GM12891 (cell line): Measurements from ENCODE around the gene IRF8.
A peak's percentile ranks its signal among the peaks of the same experiment; 100 is the strongest.
"Not testable (repeated sequence)": the region's sequence is repeated elsewhere in the genome, so short reads cannot be mapped to it uniquely, and the experiment has no call there.

Source experiments
- DNase-seq: peaks from one replicate; pipeline ENCODE4 v3.0.0; 2011; ENCODE audit warnings: low spot score; ENCODE audit not compliant: insufficient read length
- FAIRE-seq: peaks from 2 replicates; lab custom pipeline; 2011; peaks lifted over from hg19 to GRCh38; lab: Jason Lieb, UNC
- PAX5 ChIP-seq: IDR thresholded peaks from 2 replicates; pipeline ENCODE4 v1.6.1; 2011; ENCODE audit warnings: low read length, moderate library complexity, mild to moderate bottlenecking; ENCODE audit not compliant: insufficient read depth, severe bottlenecking
- POLR2A ChIP-seq: IDR thresholded peaks from 2 replicates; pipeline ENCODE4 v1.6.1; 2011; ENCODE audit warnings: low read depth, low read length, control low read depth
- POLR2AphosphoS5 ChIP-seq: IDR thresholded peaks from 2 replicates; pipeline ENCODE4 v1.6.1; 2011; ENCODE audit warnings: low read depth, low read length, control low read depth
- POU2F2 ChIP-seq: IDR thresholded peaks from 2 replicates; pipeline ENCODE4 v1.6.1; 2011; ENCODE audit warnings: low read depth, mild to moderate bottlenecking, control low read depth, low read length, moderate library complexity
- SPI1 ChIP-seq: IDR thresholded peaks from 2 replicates; pipeline ENCODE4 v1.6.1; 2011; ENCODE audit warnings: low read depth, low read length, control low read depth
- TAF1 ChIP-seq: IDR thresholded peaks from 2 replicates; pipeline ENCODE4 v1.6.1; 2011; ENCODE audit warnings: low read depth, low read length, control low read depth

IRF8 gene

GRCh38 chr16:85868495-85868894, 30.5 kb upstream of the IRF8 start:
- no peak for DNase-seq
- TF ChIP-seq POU2F2 (no peak), PAX5 (no peak), SPI1 (no peak), POLR2A (no peak), TAF1 (no peak), POLR2AphosphoS5 (no peak)
- peak; percentile 48 for FAIRE-seq

DNA sequence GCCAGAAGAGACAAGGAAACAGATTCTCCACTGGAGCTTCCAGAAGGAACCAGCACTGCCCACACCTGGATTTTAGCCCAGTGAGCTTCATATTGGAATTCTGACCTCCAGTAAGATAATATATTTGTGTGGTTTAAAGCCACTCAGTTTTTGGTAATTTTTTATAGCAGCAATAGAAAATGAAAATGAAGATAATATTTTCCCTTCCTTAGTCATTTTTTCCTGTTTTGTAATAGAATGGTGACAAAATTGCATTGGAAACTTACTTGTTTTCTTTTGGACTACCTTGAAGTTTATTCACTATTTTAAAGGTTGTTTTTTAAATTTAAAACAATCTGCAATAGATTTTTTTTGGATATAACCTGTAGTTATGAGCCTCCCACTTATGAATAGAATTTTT, 29.8 kb upstream of the IRF8 start:
- DNase-seq (no peak), FAIRE-seq (no peak)
- TF ChIP-seq TAF1 (no peak), POU2F2 (no peak), POLR2AphosphoS5 (no peak), POLR2A (no peak), PAX5 (no peak), SPI1 (no peak)

GRCh38 chr16:85869785-85870558, 29.0 kb upstream of the IRF8 start:
- FAIRE-seq (no peak), DNase-seq (no peak)
- TF ChIP-seq POLR2AphosphoS5 (no peak), TAF1 (no peak), POLR2A (no peak), SPI1 (no peak), POU2F2 (no peak), PAX5 (no peak)

DNA sequence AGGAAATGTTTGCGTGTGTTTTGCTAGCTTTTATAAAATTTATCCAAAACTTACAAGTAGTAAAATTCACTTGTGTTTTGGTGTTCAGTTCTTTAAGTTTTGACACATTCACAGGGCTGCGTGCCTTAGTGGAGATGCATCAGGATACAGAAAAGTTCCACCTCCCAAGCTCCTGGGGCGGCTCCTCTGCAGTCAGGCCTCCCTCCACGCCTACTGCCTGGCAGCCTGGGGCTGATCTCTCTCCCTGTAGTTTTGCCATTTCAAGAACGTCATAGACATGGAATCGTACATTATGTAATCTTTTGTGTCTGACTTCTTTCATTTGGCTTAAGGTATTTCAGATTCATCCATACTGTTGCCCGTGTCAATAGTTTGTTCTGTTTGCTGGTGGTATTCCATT, 27.2 kb upstream of the IRF8 start:
- FAIRE-seq (no peak), DNase-seq (no peak)
- TF ChIP-seq POLR2AphosphoS5 (no peak), PAX5 (no peak), SPI1 (no peak), POLR2A (no peak), POU2F2 (no peak), TAF1 (no peak)

GRCh38 chr16:85872734-85873133, 26.2 kb upstream of the IRF8 start:
- DNase-seq (no peak), FAIRE-seq (peak; percentile 26)
- TF ChIP-seq PAX5 = no peak
- TF ChIP-seq POLR2A = no peak
- no peak for TF ChIP-seq POU2F2

- no peak for DNase-seq
- peak; percentile 43 for FAIRE-seq
- no peak for TF ChIP-seq POU2F2
- no peak for TF ChIP-seq PAX5
Measured at GRCh38 chr16:85873153-85873552, 25.8 kb upstream of the IRF8 start.

GRCh38 chr16:85874031-85874430, 24.9 kb upstream of the IRF8 start:
- not testable (repeated sequence) for DNase-seq, FAIRE-seq

- FAIRE-seq (no peak), DNase-seq (no peak)
- TF ChIP-seq PAX5 = no peak
- no peak for TF ChIP-seq SPI1
Measured at GRCh38 chr16:85878407-85878806, 20.6 kb upstream of the IRF8 start.

DNA sequence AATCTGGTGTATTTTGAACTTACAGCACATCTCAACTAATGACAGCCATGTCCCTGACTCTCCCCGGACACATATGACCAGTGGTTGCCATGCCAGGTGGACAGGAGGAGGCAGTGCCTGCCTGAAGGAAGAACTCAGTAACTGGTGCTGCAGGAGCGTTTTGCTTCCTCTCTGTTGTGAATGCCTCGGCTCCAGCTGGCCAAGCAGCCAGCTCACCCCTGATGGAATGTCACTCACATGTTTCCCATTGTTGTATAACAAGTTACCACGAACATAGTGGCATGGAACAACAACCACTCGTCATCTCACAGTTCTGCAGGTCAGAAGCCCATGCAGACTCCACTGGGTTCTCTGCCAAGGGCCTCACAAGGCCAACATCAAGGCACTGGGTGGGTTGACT, 20.1 kb upstream of the IRF8 start:
- TF ChIP-seq POLR2A (no peak), POLR2AphosphoS5 (no peak), SPI1 (no peak), TAF1 (no peak), POU2F2 (no peak), PAX5 (no peak)
- DNase-seq (no peak), FAIRE-seq (peak; percentile 26)

GRCh38 chr16:85879549-85879948, 19.4 kb upstream of the IRF8 start:
- peak; percentile 5 for FAIRE-seq
- no peak for TF ChIP-seq SPI1
- TF ChIP-seq POU2F2 = no peak
- no peak for TF ChIP-seq POLR2A
- DNase-seq = no peak
